Hypothalamus (tissue), 51 donors: Measurements from ENCODE around the gene SLC22A9.

Experiments
- DNase-seq, 51 donors: peaks; one replicate each; lab custom pipeline; 2025; lab: John Stamatoyannopoulos, UW

Gene SLC22A9

DNA sequence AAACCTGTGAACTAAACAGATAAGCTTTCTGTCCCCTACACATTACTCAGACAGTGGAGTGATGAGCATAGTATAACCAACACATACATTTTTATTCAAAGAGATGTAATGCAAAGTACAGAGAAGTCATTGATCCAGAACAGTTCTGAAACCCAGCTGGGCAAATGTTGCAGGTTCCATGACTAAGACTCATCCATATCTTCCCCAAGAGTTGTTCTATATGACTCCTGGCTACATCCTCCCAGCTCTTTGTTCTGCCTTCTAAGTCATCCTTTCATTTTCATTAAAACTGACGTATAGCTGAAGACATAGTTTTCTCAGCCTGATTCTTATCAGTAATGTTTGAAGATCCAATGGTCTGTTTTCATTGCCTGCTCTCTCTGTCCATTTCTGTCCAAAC lies 74.1 kb downstream of the SLC22A9 start:
- DNase-seq = no peak

DNA sequence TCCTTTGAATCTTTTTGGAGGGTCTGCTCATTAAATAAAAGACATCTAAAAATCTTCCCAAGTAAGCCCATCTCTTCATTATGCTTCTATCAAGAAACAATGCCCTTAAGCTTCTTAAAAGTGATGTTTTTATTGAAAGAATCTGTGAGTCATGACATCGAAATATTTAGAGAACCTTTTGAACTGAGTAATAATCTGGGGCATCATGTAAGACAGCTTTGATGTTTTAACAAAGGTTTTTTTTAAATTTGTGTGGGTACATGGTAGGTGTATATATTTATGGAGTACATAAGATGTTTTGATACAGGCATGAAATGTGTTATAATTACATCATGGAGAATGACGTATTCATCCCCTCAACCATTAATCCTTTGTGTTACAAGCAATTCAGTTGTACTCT lies 74.6 kb downstream of the SLC22A9 start:
- no peak for DNase-seq

GRCh38 chr11:63445118-63445517 lies 75.5 kb downstream of the SLC22A9 start:
- peak in 1 of 51 donors; percentile 38 for DNase-seq

- peak in 1 of 51 donors; percentile 33 for DNase-seq
Measured at GRCh38 chr11:63445720-63446119, 76.1 kb downstream of the SLC22A9 start.

GRCh38 chr11:63448646-63449045 lies 79.1 kb downstream of the SLC22A9 start:
- no peak for DNase-seq

DNA sequence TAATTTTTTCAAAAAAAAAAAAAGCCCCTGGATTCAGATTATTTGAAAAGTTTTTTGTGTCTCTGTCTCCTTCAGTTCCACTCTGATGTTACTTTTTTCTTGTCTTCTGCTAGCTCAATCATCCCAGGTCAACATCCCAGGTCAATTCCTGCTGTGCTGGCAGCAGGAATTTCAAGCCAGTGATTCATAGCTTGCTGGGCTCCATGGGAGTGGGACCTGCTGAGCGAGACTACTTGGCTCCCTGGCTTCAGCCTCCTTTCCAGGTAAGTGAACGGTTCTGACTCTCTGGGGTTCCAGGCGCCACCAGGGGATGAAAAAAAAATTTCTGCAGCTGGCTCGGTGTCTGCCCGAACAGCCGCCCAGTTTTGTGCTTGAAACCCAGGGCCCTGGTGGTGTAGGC lies 90.0 kb downstream of the SLC22A9 start:
- DNase-seq = no peak
